NT2/D1 (cell line): Measurements from ENCODE around the gene AP1G2.
A peak's percentile ranks its signal among the peaks of the same experiment; 100 is the strongest.
"Not testable (repeated sequence)": the region's sequence is repeated elsewhere in the genome, so short reads cannot be mapped to it uniquely, and the experiment has no call there.

Experiments
- DNase-seq: peaks from one replicate; pipeline ENCODE4 v3.0.0-alpha.2; 2011; ENCODE audit warnings: low read depth, low spot score
- H3K27me3 ChIP-seq: 2 replicates; pipeline ENCODE4 v1.6.0; 2011; ENCODE audit warnings: mild to moderate bottlenecking; ENCODE audit not compliant: insufficient read length, insufficient read depth
- H3K36me3 ChIP-seq: 2 replicates; pipeline ENCODE4 v1.6.1; 2011; ENCODE audit warnings: mild to moderate bottlenecking, low read length, mixed read lengths; ENCODE audit not compliant: insufficient read depth, insufficient read length
- H3K4me1 ChIP-seq: 2 replicates; pipeline ENCODE4 v1.5.1; 2011; ENCODE audit not compliant: insufficient read depth, insufficient read length
- H3K4me3 ChIP-seq: 2 replicates; pipeline ENCODE4 v1.5.1; 2011; ENCODE audit warnings: low read depth; ENCODE audit not compliant: insufficient read length
- H3K9ac ChIP-seq: 2 replicates; pipeline ENCODE4 v1.6.0; 2011; ENCODE audit warnings: low read depth; ENCODE audit not compliant: insufficient read length
- H3K9me3 ChIP-seq: 2 replicates; pipeline ENCODE4 v1.5.1; 2011; ENCODE audit warnings: mild to moderate bottlenecking, low read length; ENCODE audit not compliant: insufficient read depth
- SUZ12 ChIP-seq: IDR thresholded peaks from 2 replicates; pipeline ENCODE4 v1.6.1; 2011; ENCODE audit not compliant: insufficient read length, insufficient read depth; ENCODE audit errors: extremely low read depth
- YY1 ChIP-seq: IDR thresholded peaks from 2 replicates; pipeline ENCODE4 v1.6.1; 2011; ENCODE audit not compliant: insufficient read length, insufficient read depth
- ZNF274 ChIP-seq: IDR thresholded peaks from 2 replicates; pipeline ENCODE4 v1.6.1; 2011; ENCODE audit warnings: mild to moderate bottlenecking, low read depth, low read length

Gene AP1G2

GRCh38 chr14:23590198-23590597, 22.6 kb upstream of the AP1G2 start:
- TF ChIP-seq YY1 (no peak), ZNF274 (no peak), SUZ12 (no peak)
- H3K9ac ChIP-seq, result no peak overlapping the region
- no peak overlapping the region for H3K4me3 ChIP-seq
- no peaks in the 10 kb centered on the region for H3K9me3 ChIP-seq
- H3K36me3 ChIP-seq, result no peaks in the 10 kb centered on the region
- DNase-seq, result no peak
- no peaks in the 10 kb centered on the region for H3K4me1 ChIP-seq
- no peaks in the 10 kb centered on the region for H3K27me3 ChIP-seq

GRCh38 chr14:23589606-23590005, 22.0 kb upstream of the AP1G2 start:
- Histone ChIP-seq H3K4me1 (no peaks in the 10 kb centered on the region), H3K9me3 (no peaks in the 10 kb centered on the region), H3K36me3 (no peaks in the 10 kb centered on the region), H3K9ac (no peak overlapping the region), H3K4me3 (no peak overlapping the region), H3K27me3 (no peaks in the 10 kb centered on the region)
- no peak for DNase-seq
- no peak for TF ChIP-seq SUZ12
- TF ChIP-seq YY1, result no peak
- TF ChIP-seq ZNF274, result no peak

GRCh38 chr14:23588884-23589598, 21.4 kb upstream of the AP1G2 start:
- peak; percentile 59 for DNase-seq
- Histone ChIP-seq H3K27me3 (no peaks in the 10 kb centered on the region), H3K4me3 (no peak overlapping the region), H3K9ac (no peak overlapping the region), H3K4me1 (no peaks in the 10 kb centered on the region), H3K36me3 (no peaks in the 10 kb centered on the region), H3K9me3 (no peaks in the 10 kb centered on the region)
- no peak for TF ChIP-seq YY1
- TF ChIP-seq SUZ12, result no peak
- TF ChIP-seq ZNF274, result no peak

- H3K27me3 ChIP-seq, H3K36me3 ChIP-seq, H3K4me3 ChIP-seq, H3K4me1 ChIP-seq, DNase-seq, H3K9ac ChIP-seq, H3K9me3 ChIP-seq: not testable (repeated sequence)
These were observed 17.1 kb upstream of the AP1G2 start for GRCh38 chr14:23584527-23585203.

- H3K4me3 ChIP-seq, H3K9ac ChIP-seq, H3K4me1 ChIP-seq, H3K36me3 ChIP-seq, H3K9me3 ChIP-seq, H3K27me3 ChIP-seq, DNase-seq: not testable (repeated sequence)
These were observed 16.4 kb upstream of the AP1G2 start for GRCh38 chr14:23583761-23584526.

- Histone ChIP-seq H3K4me1 (no peaks in the 10 kb centered on the region), H3K27me3 (no peaks in the 10 kb centered on the region), H3K4me3 (no peak overlapping the region), H3K9ac (no peak overlapping the region), H3K9me3 (no peaks in the 10 kb centered on the region; the same call in 1 of the 2 replicates), H3K36me3 (no peaks in the 10 kb centered on the region)
- TF ChIP-seq YY1 (no peak), ZNF274 (no peak), SUZ12 (no peak)
- no peak for DNase-seq
These were observed 15.5 kb upstream of the AP1G2 start for GRCh38 chr14:23582906-23583760.

- H3K4me1 ChIP-seq, result no peaks in the 10 kb centered on the region
- no peak overlapping the region for H3K4me3 ChIP-seq
- TF ChIP-seq YY1, result no peak
- no peak for TF ChIP-seq SUZ12
- no peak for TF ChIP-seq ZNF274
- no peaks in the 10 kb centered on the region; the same call in 1 of the 2 replicates for H3K9me3 ChIP-seq
- no peak overlapping the region for H3K9ac ChIP-seq
- no peaks in the 10 kb centered on the region for H3K27me3 ChIP-seq
- no peaks in the 10 kb centered on the region for H3K36me3 ChIP-seq
- no peak for DNase-seq
These were observed 13.3 kb upstream of the AP1G2 start for GRCh38 chr14:23580948-23581281.
